ENCODE measurements around the gene KBTBD6. TPM values are rescaled to one million over a fixed set of nuclear protein-coding genes. Genes with fewer than 3 reads are reported as not detected.

Gene KBTBD6, protein sequence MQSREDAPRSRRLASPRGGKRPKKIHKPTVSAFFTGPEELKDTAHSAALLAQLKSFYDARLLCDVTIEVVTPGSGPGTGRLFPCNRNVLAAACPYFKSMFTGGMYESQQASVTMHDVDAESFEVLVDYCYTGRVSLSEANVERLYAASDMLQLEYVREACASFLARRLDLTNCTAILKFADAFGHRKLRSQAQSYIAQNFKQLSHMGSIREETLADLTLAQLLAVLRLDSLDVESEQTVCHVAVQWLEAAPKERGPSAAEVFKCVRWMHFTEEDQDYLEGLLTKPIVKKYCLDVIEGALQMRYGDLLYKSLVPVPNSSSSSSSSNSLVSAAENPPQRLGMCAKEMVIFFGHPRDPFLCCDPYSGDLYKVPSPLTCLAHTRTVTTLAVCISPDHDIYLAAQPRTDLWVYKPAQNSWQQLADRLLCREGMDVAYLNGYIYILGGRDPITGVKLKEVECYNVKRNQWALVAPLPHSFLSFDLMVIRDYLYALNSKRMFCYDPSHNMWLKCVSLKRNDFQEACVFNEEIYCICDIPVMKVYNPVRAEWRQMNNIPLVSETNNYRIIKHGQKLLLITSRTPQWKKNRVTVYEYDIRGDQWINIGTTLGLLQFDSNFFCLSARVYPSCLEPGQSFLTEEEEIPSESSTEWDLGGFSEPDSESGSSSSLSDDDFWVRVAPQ
- total RNA-seq (2021; ENCODE audit: unreplicated experiment) (9.1 TPM), Bru-seq, nascent RNA (percentile 77 among the genes with signal in this experiment), BruChase-seq, experiment 1, labeled RNA remaining after a 6-hour chase (percentile 71 among the genes with signal in this experiment), BruChase-seq, experiment 2, labeled RNA remaining after a 2-hour chase (percentile 97 among the genes with signal in this experiment)
- 2.5 and 3.8 TPM in 2 replicates for polyA plus RNA-seq (2012)
- long read RNA-seq, full-length matches to known transcripts, result 39 of 39 reads
- long read RNA-seq, partial matches to known transcripts, result 0 of 39 reads
- long read RNA-seq, other reads (novel, unspliced or antisense), result 0 of 39 reads

DNA sequence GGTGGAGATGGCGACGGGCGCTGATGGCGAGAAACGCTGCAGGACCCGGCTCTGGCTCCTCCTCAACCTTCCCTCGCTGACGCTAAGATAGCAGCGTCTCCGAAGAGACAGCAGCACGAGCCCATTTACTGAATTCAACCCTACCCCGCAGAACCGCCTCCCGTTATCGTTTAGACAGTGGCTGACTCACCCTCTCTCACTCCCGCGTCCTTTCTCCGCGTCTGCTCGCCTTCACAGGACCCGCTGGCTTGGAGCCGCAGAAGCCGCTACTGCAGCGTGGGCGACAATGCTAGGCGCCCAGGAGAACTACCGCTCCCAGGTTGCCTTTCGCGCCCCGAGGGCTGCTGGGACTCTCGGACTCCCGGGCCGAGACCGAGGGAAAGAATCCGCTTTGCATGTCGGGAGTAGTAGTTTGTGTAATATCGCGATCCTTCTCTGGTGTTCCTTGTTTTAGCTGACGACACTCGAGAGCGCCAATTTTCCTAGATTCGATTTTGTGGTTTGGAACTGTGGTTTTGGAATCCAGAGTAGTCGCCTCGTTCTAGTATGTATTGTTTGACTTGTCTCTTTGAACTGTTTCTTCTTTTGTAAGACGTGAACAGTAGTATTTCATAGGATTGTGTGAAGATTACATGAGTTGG, at the start of gene KBTBD6:
Gene KBTBD6 (minus strand): TSS at position 291 of the 641 bp plus-strand sequence. CDS start 291 bp downstream, outside the sequence.
- intact Hi-C loops (cut with micrococcal nuclease), result loop anchor here (1.0 to 2.0 kb wide), 2 partner anchors 62 to 72 kb away; partner anchors contain the start of genes KBTBD7 and WBP4
- DNase-seq (ENCODE audit: low read depth, low spot score), result peak; percentile 96
- Histone ChIP-seq H3K27ac (ENCODE audit: low read depth, low read length) (peak within 1 kb of the TSS; percentile 65), H3K9ac (ENCODE audit: low read length) (peak within 1 kb of the TSS; percentile 81), H2AFZ (ENCODE audit: low read depth, low read length, poor library complexity, severe bottlenecking) (peak within 1 kb of the TSS; percentile 58), H3K9me3 (ENCODE audit: control insufficient read depth in 1 of 2, insufficient read depth in 1 of 2, low read depth in 1 of 2, low read length in 2 of 2) (no peaks in the 10 kb centered on the region), H3K4me2 (ENCODE audit: low read length) (peak within 1 kb of the TSS; percentile 77), H3K27me3 (ENCODE audit: insufficient read depth, low read length) (no peaks in the 10 kb centered on the region), H3K4me1 (ENCODE audit: control insufficient read depth in 1 of 2, insufficient read depth in 2 of 2, low read length in 2 of 2) (peaks cover 2 to 25% of the 10 kb centered on the region in 2 experiments; a peak in 3 of 4 replicates), H4K20me1 (ENCODE audit: insufficient read depth) (no peaks in the 10 kb centered on the region), H3K79me2 (ENCODE audit: insufficient read depth, low read length) (peaks cover 47% of the 10 kb centered on the region), H3K4me3 (replicated peaks in 1 of 2; ENCODE audit: low read depth in 1 of 2, low read length in 2 of 2) (peak within 1 kb of the TSS; percentile 74 to 75), H3K36me3 (ENCODE audit: control insufficient read depth in 1 of 2, insufficient read depth in 2 of 2, low read length in 2 of 2) (peaks cover 2 to 9% of the 10 kb centered on the region in 2 experiments; a peak in 1 of 4 replicates), H3K9me2 (ENCODE audit: insufficient read depth) (no peaks in the 10 kb centered on the region)
- peak; percentile 99 for ATAC-seq
- ChIA-PET CTCF (no interaction called here), POLR2A (no interaction called here), RAD21 (ENCODE audit: low non-redundant PET in 1 of 2, low total read pairs in 2 of 2, uncharacterized antibody in 2 of 2, unreplicated experiment in 2 of 2) (no interaction called here)
- BruUV-seq (replicated peaks), result no TSS peak
- no peak for TF ChIP-seq RAD21 (IDR thresholded peaks at IDR 0.05; ENCODE audit: low read depth)
- TF ChIP-seq ZNF274 (IDR thresholded peaks at IDR 0.05; ENCODE audit: low read depth, low read length), result no peak
- peak; percentile 78; the same call in 1 of the 2 replicates for TF ChIP-seq SIN3A (IDR thresholded peaks at IDR 0.05; ENCODE audit: low read depth)
- no peak; the same call in 1 of the 2 replicates for TF ChIP-seq CEBPB (IDR thresholded peaks at IDR 0.05; ENCODE audit: low read depth)
- peak; percentile 82 for TF ChIP-seq SRF (IDR thresholded peaks at IDR 0.05; ENCODE audit: low read depth)
- TF ChIP-seq TCF7L2 (IDR thresholded peaks at IDR 0.05; ENCODE audit: borderline replicate concordance, extremely low read depth, insufficient read depth, insufficient read length), result peak; percentile 63
- TF ChIP-seq, protein P1, sequence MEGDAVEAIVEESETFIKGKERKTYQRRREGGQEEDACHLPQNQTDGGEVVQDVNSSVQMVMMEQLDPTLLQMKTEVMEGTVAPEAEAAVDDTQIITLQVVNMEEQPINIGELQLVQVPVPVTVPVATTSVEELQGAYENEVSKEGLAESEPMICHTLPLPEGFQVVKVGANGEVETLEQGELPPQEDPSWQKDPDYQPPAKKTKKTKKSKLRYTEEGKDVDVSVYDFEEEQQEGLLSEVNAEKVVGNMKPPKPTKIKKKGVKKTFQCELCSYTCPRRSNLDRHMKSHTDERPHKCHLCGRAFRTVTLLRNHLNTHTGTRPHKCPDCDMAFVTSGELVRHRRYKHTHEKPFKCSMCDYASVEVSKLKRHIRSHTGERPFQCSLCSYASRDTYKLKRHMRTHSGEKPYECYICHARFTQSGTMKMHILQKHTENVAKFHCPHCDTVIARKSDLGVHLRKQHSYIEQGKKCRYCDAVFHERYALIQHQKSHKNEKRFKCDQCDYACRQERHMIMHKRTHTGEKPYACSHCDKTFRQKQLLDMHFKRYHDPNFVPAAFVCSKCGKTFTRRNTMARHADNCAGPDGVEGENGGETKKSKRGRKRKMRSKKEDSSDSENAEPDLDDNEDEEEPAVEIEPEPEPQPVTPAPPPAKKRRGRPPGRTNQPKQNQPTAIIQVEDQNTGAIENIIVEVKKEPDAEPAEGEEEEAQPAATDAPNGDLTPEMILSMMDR (IDR thresholded peaks at IDR 0.05 in 2 of 3, conservative IDR thresholded peaks at IDR 0.05 in 1 of 3; ENCODE audit: borderline replicate concordance in 1 of 3, insufficient read depth in 1 of 3, low read depth in 2 of 3, low read length in 2 of 3), result no peak
- TF ChIP-seq SP1 (IDR thresholded peaks at IDR 0.05; ENCODE audit: low read depth), result peak; percentile 77
- peak; percentile 80 for TF ChIP-seq POLR2AphosphoS5 (IDR thresholded peaks at IDR 0.05; ENCODE audit: low read depth, low read length)
- TF ChIP-seq EZH2 (IDR thresholded peaks at IDR 0.05), result no peak
- TF ChIP-seq ELF1 (IDR thresholded peaks at IDR 0.05; ENCODE audit: borderline replicate concordance, low read depth), result peak; percentile 79
- TF ChIP-seq YY1 (IDR thresholded peaks at IDR 0.05; ENCODE audit: extremely low read depth, insufficient replicate concordance, low read depth, low read length), result peak; percentile 68
- TF ChIP-seq POLR2A (IDR thresholded peaks at IDR 0.05; ENCODE audit: borderline replicate concordance, extremely low read depth, insufficient read depth, insufficient read length), result peak; percentile 73
- TF ChIP-seq, protein P2, sequence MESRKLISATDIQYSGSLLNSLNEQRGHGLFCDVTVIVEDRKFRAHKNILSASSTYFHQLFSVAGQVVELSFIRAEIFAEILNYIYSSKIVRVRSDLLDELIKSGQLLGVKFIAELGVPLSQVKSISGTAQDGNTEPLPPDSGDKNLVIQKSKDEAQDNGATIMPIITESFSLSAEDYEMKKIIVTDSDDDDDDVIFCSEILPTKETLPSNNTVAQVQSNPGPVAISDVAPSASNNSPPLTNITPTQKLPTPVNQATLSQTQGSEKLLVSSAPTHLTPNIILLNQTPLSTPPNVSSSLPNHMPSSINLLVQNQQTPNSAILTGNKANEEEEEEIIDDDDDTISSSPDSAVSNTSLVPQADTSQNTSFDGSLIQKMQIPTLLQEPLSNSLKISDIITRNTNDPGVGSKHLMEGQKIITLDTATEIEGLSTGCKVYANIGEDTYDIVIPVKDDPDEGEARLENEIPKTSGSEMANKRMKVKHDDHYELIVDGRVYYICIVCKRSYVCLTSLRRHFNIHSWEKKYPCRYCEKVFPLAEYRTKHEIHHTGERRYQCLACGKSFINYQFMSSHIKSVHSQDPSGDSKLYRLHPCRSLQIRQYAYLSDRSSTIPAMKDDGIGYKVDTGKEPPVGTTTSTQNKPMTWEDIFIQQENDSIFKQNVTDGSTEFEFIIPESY (IDR thresholded peaks at IDR 0.05; ENCODE audit: extremely low read depth, insufficient replicate concordance, low read length), result peak; percentile 99
- TF ChIP-seq, protein P3, sequence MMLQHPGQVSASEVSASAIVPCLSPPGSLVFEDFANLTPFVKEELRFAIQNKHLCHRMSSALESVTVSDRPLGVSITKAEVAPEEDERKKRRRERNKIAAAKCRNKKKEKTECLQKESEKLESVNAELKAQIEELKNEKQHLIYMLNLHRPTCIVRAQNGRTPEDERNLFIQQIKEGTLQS (IDR thresholded peaks at IDR 0.05), result no peak
- peak; percentile 47; the same call in 1 of the 2 replicates for TF ChIP-seq JUND (IDR thresholded peaks at IDR 0.05)
- TF ChIP-seq, protein P4, sequence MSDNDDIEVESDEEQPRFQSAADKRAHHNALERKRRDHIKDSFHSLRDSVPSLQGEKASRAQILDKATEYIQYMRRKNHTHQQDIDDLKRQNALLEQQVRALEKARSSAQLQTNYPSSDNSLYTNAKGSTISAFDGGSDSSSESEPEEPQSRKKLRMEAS (IDR thresholded peaks at IDR 0.05), result peak; percentile 68
- no peak for TF ChIP-seq EZH2phosphoT487 (IDR thresholded peaks at IDR 0.05; ENCODE audit: borderline replicate concordance)
- no peak; the same call in 1 of the 2 replicates for TF ChIP-seq ZFX (IDR thresholded peaks at IDR 0.05)
